Astrocyte of the hippocampus (primary cell): ENCODE results near the gene SLC12A7.
"Not testable (repeated sequence)": the region's sequence is repeated elsewhere in the genome, so short reads cannot be mapped to it uniquely, and the experiment has no call there.

Source experiments
- DNase-seq: peaks from one replicate; pipeline ENCODE4 v3.0.0; 2011; ENCODE audit warnings: low read depth, low spot score

Gene SLC12A7

DNA sequence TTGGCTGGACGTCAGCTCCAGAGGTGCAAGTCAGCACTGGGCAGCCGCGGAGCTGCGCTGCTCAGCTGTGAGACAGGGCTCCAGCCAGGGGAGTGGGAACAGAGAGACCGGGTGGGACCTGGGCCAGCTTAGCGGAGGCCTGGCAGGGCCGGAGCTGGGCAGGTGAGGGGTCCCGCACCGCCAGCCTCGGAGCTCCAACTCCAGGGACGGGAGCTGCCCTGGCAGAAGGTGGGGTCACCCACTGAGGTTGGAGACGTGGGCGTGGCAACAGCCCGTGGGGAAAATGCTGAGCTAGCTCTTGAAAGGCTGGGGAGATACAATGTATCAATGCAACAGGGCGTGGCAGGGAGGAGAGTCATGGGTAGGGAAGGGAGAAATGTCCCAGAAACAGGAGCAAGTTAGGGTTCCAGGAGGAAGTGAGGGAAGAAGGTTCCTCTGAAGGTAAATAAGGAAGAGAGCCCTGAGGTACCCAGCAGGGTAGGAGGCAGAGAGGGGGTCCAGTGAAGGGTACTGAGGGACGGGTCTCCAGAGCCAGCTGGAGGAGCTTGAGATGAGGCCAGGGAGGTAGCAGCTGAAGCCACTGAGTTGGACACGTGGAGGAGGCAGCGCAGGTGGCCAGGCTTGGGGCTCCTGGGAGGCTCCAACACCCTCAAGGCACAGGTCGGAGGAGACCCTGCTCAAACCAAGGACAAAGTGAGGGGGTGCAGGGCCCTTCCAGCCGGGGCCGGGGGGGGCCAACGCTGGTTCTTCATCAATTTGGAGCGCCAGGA, 104.0 kb downstream of the SLC12A7 start:
- DNase-seq: no peak

DNA sequence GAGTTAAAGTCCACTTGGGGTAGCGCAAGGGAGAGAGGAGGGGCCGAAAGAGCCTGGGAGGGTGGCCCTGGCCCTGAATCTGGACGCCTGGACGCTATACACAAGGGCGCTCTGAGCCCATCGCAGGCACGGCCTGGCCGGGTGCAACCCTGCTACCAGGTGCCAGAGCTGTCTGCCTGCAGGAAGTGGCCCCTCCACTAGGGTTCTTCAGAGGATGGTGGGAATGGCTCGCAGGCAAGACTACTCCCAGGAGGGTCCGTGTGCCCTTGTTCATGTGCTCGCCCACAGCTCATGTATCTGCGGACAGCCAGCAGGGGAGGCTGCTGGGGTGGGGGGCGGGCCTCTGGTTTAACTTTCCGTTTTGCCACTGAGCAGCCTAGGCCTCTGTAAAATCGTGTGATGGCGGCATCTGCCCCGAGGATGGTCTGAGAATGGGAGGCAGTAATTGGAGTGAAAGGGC, 104.6 kb downstream of the SLC12A7 start:
- no peak for DNase-seq

DNA sequence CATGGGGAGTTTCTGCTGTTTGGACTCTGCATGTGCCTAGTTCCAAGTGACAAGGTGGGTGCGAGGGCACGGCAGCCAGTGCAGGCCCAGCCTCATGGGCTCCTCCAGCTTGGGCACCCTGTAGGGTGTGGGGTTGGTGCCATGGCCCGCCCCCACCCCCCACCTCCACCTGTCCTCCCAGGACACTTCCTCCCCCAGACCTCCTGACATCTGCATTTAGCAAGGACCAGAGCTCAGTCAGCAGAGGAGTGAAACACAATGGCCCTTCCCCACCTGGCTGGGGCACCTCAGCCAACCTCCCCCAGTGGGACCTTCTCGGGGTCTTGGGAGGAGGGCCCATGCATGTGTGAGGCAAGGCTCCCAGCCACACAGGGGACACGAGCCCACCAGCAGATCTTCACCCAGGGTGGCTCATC, 105.2 kb downstream of the SLC12A7 start:
- DNase-seq: no peak

DNA sequence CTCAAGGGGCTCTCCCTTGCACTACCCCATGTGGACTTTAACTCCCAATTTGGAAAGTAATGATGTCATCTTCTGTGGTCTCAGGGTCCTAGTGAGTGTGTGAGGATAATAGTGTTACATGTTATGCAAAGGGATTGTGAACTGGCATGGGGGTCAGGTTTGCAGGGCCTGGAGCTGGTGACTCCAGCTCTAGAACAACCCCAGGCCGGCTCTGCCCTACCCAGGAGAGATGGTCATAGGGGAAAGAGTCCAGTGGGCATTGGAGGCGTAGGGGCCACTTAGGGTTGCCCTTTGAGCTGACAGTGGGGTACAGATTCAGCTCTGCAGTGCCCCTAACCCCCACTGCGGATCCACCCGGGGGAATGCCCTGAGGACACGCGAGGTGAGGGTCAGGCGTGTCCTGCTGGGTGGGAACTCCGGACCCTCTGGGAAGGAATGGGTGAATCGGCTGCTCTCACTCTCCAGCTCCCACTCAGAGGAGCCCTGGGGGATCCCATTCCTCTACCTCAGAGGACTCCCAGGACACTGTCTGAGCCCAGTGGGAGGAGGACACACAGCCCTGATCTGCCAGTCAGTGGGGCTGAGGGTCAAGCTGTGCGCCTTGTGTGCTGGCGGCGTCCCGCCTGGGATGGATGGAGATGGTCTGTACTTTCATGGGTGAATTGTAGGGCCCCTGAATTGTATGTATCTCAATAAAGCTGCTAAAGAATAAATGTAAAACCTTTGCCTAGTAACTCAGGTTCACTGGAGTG, 105.8 kb downstream of the SLC12A7 start:
- DNase-seq: no peak

DNA sequence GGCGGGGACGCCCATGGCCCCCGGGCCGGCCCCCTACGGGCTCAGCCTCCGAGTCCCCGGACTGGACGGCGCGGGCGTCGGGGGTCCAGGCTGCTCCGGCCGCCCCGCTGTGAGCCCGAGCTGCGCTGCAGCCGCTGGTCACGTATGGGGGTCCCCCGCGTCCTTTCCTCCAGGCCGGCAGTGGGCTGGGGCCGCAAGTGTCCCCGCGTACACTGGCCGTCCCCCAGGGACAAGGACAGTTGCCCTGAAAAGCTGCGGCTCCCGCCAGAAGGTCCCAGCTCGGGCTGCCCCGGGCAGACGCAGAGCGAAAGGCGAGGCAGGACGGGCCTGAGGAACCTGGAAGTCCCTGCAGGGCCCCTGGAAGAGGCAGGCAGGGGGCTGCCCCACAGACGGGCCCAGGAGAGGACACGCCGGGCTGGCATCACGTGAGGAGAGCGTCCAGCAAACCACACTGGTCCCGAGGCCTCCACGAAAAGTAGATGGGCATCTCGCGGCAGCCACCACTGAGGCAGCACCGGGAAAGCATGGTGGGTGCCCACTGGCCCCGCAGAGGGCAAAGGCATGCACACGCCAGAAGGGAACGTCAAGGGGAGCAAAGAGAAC, 106.5 kb downstream of the SLC12A7 start:
- DNase-seq: no peak

DNA sequence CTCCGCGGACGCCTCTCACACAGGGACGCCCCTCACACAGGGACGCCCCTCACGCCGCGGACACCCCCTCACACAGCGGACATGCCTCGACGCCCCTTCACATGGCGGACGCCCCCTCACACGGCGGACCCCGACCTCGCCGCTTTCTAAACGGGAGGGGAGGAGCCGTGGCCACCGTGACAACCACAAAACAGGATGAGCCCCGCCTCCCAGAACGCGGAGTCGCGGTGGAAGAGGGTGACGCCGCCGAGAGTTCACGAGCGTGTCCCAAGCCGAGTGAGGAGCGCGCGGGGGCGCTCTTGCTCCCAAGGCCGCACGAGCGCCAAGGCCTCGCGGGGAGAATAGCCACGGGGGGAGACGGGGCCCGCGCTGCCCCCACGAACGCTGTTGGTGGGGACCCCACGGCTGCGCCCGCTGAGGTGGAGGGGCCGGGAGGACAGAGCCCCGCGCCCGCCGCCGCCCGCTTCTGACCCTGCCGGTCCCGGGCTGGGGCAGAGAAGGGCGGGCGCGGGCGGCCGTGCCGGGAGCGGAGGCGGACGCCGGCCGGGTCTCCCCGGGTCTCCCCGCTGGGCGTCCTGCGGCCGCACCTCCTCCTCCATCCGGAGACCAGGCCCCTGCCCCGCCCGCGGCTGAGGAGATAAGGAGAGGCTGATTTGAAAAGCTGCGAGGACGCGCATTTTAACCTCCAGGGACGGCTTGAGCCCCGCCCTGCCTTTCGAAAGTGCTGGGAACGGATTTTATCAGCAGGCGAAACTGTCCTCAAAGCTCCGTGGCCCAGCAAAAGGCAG, 107.2 kb downstream of the SLC12A7 start:
- peak; percentile 71 for DNase-seq

DNA sequence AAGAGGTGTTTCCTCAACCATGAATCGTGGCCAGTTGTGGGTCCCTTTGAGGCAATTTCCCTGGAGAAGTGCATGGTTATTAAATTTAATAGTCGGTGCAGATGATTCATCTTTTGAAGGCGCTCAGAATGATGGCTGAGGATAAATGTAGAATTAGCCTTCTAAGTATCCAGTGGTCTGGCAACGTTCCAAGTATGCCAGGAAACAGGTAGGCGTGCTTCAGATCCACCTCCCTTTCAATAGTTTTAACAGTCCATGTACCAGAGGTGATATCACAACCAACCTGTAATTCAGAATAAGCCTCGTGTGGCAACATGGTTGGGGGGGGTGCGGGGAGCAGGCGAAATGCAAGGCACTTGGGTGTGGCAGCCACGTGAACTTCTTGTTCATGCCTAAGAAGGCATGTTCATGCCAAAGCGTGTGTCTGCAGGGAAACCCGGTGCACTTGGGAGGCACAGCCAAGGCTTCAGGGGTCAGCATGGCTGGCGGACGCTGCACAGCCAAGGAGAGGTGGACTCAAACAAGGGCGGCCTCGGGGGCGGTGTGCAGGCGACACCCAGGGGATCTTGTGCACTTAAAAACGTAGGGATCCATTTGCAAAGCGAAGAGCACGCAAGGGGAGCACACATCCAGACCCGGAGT, 108.4 kb downstream of the SLC12A7 start:
- DNase-seq: no peak

DNA sequence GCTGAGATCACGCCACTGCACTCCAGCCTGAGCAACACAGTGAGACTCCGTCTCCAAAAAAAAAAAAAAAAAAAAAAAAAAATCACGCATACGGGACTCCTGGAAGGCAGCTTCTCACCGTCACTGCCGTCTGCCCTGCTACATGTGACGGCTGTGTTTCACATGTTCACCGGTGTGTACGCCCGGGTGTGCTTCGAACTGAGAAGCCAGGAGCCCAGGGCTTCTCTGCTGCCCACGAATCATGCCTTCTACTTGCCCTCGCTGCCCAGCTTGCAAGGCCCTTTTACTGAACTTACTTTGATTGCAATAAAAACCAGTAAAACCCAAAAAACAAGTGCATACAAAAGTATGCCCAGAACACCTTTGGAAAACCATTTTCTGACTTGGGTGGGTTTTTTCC, 109.0 kb downstream of the SLC12A7 start:
- no peak for DNase-seq

DNA sequence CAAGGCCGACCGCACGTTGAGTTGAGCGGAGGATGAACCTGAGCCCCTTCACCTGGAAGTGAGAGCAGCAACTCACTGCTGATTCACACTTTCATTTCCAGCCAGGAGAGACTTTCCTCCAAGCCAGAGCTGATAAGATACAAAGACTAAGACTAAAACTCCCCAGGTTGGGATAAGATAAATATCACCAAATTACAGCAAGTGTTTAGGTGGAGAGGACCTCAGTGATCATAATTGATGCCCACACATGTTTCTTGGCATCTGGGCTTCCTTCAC, 109.7 kb downstream of the SLC12A7 start:
- DNase-seq: no peak

DNA sequence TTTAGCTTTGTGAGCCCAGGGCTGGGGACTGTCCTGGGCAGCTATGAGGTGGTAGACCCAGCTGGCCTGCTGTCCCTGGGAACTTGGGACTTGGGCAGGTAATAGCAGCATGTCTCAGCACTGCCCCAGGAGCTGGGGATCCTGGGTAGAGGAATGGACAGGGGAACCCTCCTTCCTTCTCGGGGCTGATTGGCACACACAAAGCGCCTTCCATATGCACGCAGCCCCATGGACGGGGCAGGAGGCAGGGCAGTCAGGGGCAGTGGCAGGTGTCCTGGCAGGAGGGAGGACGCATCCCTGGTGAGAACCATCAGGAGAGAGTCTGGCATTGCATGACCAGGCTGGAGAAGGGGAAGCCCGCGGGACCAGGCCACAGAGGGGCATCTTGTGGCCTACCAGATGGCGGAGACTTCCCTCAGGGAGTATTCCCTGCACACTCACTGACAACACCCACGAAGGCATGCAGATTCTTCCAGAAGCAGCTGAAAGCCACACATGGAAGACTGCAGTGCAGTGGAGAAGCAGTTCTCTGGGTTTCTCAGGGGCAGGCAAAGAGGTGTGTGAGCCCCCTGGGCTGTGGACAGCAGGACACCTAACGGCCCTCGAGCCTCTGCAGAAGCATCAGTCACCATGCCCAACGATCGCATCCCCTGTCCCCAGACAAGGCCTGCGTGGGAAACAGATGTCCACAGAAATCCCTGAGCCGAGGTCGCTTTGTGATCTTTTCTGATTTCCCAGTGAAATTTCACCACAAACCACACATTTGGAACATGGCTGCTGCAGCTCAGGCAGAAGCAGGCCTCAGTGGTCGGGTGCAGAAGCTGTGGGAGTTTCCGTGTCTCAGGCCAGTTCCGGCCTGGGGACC, 110.2 kb downstream of the SLC12A7 start:
- no peak for DNase-seq

DNA sequence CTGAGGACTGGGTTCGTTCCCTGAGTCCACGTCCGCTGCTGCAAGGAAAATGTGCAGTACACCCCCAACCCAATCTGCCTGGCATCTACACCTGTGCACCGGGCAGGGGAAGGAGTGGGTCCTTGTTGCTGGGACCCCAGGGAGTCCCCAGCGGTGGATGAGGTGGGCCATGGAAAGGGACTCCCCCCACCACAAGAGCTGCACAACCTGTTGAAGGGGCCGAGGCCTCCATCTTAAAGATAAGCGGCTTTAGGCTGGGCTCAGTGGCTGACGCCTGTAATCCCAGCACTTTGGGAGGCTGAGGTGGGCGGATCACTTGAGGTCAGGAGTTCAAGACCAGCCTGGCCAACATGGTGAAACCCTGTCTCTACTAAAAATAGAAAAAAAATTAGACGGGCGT, 111.0 kb downstream of the SLC12A7 start:
- DNase-seq: not testable (repeated sequence)
